HepG2 (cell line): ENCODE results near the gene ACOX3. TPM values are rescaled to one million over a fixed set of nuclear protein-coding genes. Genes with fewer than 3 reads are reported as not detected.

Experiments used
- ATAC-seq: fragments of 200-7000 bp; cut with Tn5 transposase; 3 replicates; pipeline ENCODE4 v1.9.1; 2020; ENCODE audit warnings: mild to moderate bottlenecking, moderate library complexity
- BruUV-seq: library from RNA; stranded (reverse); fragments of 400-500 nt; replicated peaks from 2 replicates; lab custom pipeline; 2021; lab: Mats Ljungman, UMichigan
- CTCF ChIA-PET: fragments of 300-600 bp; formaldehyde crosslinking; extraction: SDS; loops from one replicate; lab custom pipeline; 2021; ENCODE audit warnings: low total read pairs, inconsistent platforms, low intra/inter-chr PET ratio; lab: Yijun Ruan, JAX
- POLR2A ChIA-PET: fragments of 350-600 bp; sonication (Branson Sonifier 250); formaldehyde crosslinking; loops from one replicate; lab custom pipeline; 2020; ENCODE audit warnings: antibody characterized with exemption, inconsistent platforms; lab: Yijun Ruan, JAX
- DNase-seq: peaks from one replicate; pipeline ENCODE4 v3.0.0-alpha.2; 2015; ENCODE audit warnings: low spot score
- FAIRE-seq: peaks from 3 replicates; lab custom pipeline; 2011; peaks lifted over from hg19 to GRCh38; lab: Jason Lieb, UNC
- H2AFZ ChIP-seq: one replicate; pipeline ENCODE4 v1.6.1; 2011; ENCODE audit warnings: low read length, inconsistent platforms
- H3K27ac ChIP-seq: fragments of 300-600 bp; 3 replicates; pipeline ENCODE4 v1.8.0; 2011; ENCODE audit warnings: mixed run types, mild to moderate bottlenecking, mixed read lengths, low read length, inconsistent platforms; ENCODE audit not compliant: insufficient read depth; ENCODE audit errors: extremely low read length
- H3K27me3 ChIP-seq, 2 experiments: fragments of 200-600 bp in 1 of 2; 2 replicates in 1 of 2; 3 replicates in 1 of 2; pipeline versions ENCODE4 v1.6.0 to v1.8.0; 2011; ENCODE audit warnings: low read length in 2 of 2, mild to moderate bottlenecking in 2 of 2, moderate library complexity in 2 of 2, inconsistent platforms in 1 of 2; ENCODE audit not compliant: insufficient read depth in 2 of 2, control insufficient read depth in 1 of 2
- H3K36me3 ChIP-seq, 2 experiments: fragments of 200-600 bp in 1 of 2; replicated peaks in 1 of 2; 2 replicates in 1 of 2; 3 replicates in 1 of 2; pipeline versions ENCODE4 v1.5.1 to v1.8.0; 2011; ENCODE audit warnings: low read length in 2 of 2, inconsistent platforms in 1 of 2; ENCODE audit not compliant: insufficient read depth in 2 of 2, control insufficient read depth in 1 of 2
- H3K4me1 ChIP-seq: 2 replicates; pipeline ENCODE4 v1.5.1; 2012; ENCODE audit warnings: low read length, inconsistent platforms; ENCODE audit not compliant: insufficient read depth
- H3K4me2 ChIP-seq: 2 replicates; pipeline ENCODE4 v1.6.0; 2011; ENCODE audit warnings: low read depth, low read length, inconsistent platforms
- H3K4me3 ChIP-seq, 3 experiments: fragments of 200-600 bp in 1 of 3; sonication (generic), shearing (Covaris generic) in 1 of 3; replicated peaks in 1 of 3; 2 replicates each; pipeline ENCODE4 v1.5.1; 2011 to 2016; ENCODE audit warnings: low read length in 3 of 3, inconsistent platforms in 2 of 3, low read depth in 2 of 3, mild to moderate bottlenecking in 2 of 3, control low read depth in 1 of 3, mixed read lengths in 1 of 3; ENCODE audit not compliant: insufficient read depth in 1 of 3
- H3K79me2 ChIP-seq: one replicate; pipeline ENCODE4 v1.6.1; 2011; ENCODE audit warnings: low read length, inconsistent platforms; ENCODE audit not compliant: insufficient read depth
- H3K9ac ChIP-seq: 2 replicates; pipeline ENCODE4 v1.6.0; 2011; ENCODE audit warnings: mild to moderate bottlenecking, low read depth, low read length, inconsistent platforms; ENCODE audit not compliant: insufficient read depth
- H3K9me3 ChIP-seq: 2 replicates; pipeline ENCODE4 v1.5.1; 2012; ENCODE audit warnings: mild to moderate bottlenecking, low read length
- H4K20me1 ChIP-seq: 2 replicates; pipeline ENCODE4 v1.6.0; 2011; ENCODE audit warnings: inconsistent platforms, mild to moderate bottlenecking, low read length, moderate library complexity; ENCODE audit not compliant: insufficient read depth
- AHR ChIP-seq: IDR thresholded peaks from 2 replicates; pipeline ENCODE4 v1.6.1; 2018; ENCODE audit warnings: missing genetic modification reagents, missing compliant biosample characterization
- CENPT ChIP-seq: sonication (generic); formaldehyde crosslinking; IDR thresholded peaks from 2 replicates; pipeline ENCODE4 v1.8.0; 2022; ENCODE audit warnings: low read depth, mild to moderate bottlenecking, moderate library complexity, missing genetic modification reagents
- HOXD1 ChIP-seq: sonication (generic); formaldehyde crosslinking; IDR thresholded peaks from 2 replicates; pipeline ENCODE4 v1.5.0; 2020; ENCODE audit warnings: missing genetic modification reagents
- KLF13 ChIP-seq: sonication (generic); formaldehyde crosslinking; IDR thresholded peaks from 2 replicates; pipeline ENCODE4 v1.4.0; 2020; ENCODE audit warnings: mild to moderate bottlenecking, missing genetic modification reagents
- MIER2 ChIP-seq: IDR thresholded peaks from 2 replicates; pipeline ENCODE4 v1.6.1; 2016; ENCODE audit warnings: missing biosample characterization, missing genetic modification reagents
- NBN ChIP-seq: fragments of 450-650 bp; conservative IDR thresholded peaks from 2 replicates; pipeline ENCODE4 v1.6.1; 2017
- NFKB2 ChIP-seq: sonication (generic); formaldehyde crosslinking; IDR thresholded peaks from 2 replicates; pipeline ENCODE4 v1.4.0; 2020; ENCODE audit warnings: missing genetic modification reagents, borderline replicate concordance
- NFYC ChIP-seq: IDR thresholded peaks from 2 replicates; pipeline ENCODE4 v1.6.1; 2016; ENCODE audit warnings: missing genetic modification reagents, missing compliant biosample characterization
- NR1H2 ChIP-seq: sonication (generic); formaldehyde crosslinking; IDR thresholded peaks from 2 replicates; pipeline ENCODE4 v1.8.1; 2022; ENCODE audit warnings: low read depth, missing genetic modification reagents, borderline replicate concordance
- PCBP2 ChIP-seq: fragments of 200-400 bp; formaldehyde crosslinking; optimal IDR thresholded peaks from 2 replicates; pipeline ENCODE3; 2018; ENCODE audit warnings: low read length, low read depth; ENCODE audit not compliant: poor library complexity, severe bottlenecking
- POGZ ChIP-seq: sonication (generic); formaldehyde crosslinking; IDR thresholded peaks from 2 replicates; pipeline ENCODE4 v1.4.0; 2020; ENCODE audit warnings: mild to moderate bottlenecking, missing genetic modification reagents
- POLR2AphosphoS2 ChIP-seq: IDR thresholded peaks from 2 replicates; pipeline ENCODE4 v1.6.1; 2011; ENCODE audit warnings: low read depth, low read length, improper control_type of control experiment
- TCF7 ChIP-seq: sonication (generic); IDR thresholded peaks from 2 replicates; pipeline ENCODE4 v1.6.1; 2016; ENCODE audit warnings: antibody characterized with exemption, low read depth
- ZNF335 ChIP-seq: sonication (generic); formaldehyde crosslinking; IDR thresholded peaks from 2 replicates; pipeline ENCODE4 v1.4.0; 2020; ENCODE audit warnings: missing genetic modification reagents
- ZNF354B ChIP-seq: sonication (generic); formaldehyde crosslinking; IDR thresholded peaks from 2 replicates; pipeline ENCODE4 v1.8.0; 2022; ENCODE audit warnings: mild to moderate bottlenecking, missing genetic modification reagents
- ZNF672 ChIP-seq: sonication (generic); formaldehyde crosslinking; IDR thresholded peaks from 2 replicates; pipeline ENCODE4 v1.8.1; 2022; ENCODE audit warnings: missing genetic modification reagents
- ZNF703 ChIP-seq: sonication (generic); formaldehyde crosslinking; IDR thresholded peaks from 2 replicates; pipeline ENCODE4 v1.5.1; 2020; ENCODE audit warnings: missing genetic modification reagents, mild to moderate bottlenecking, moderate library complexity, borderline replicate concordance
- ZNF777 ChIP-seq: sonication (generic); formaldehyde crosslinking; IDR thresholded peaks from 2 replicates; pipeline ENCODE4 v1.4.0; 2020; ENCODE audit warnings: missing genetic modification reagents
- ZNF792 ChIP-seq: IDR thresholded peaks from 2 replicates; pipeline ENCODE4 v1.6.1; 2016
- WGBS: methylation state at CpG from one replicate; pipeline ENCODE4 v1.1.6; 2017; ENCODE audit warnings: low lambda C conversion rate; 5-methylcytosine and 5-hydroxymethylcytosine counted together
- in situ Hi-C: cut with HindIII; loops from 2 replicates; pipeline ENCODE4 v1.10.0; 2017; ENCODE audit warnings: low pct_unique_long_range_greater_than_20kb; ENCODE audit not compliant: extremely low pct_ligation_motif_present
- intact Hi-C: fragments of 100-400 bp; cut with micrococcal nuclease; formaldehyde crosslinking; loops from one replicate; pipeline ENCODE4 v1.10.0; 2022; ENCODE audit not compliant: unreplicated experiment
- polyA plus RNA-seq, 8 experiments: library from polyadenylated mRNA; depleted of rRNA in 3 of 8; stranded (reverse) in 7 of 8; unstranded in 1 of 8; fragments of >200 nt; fragmentation: Illumina TruSeq in 4 of 8; extraction: Trizol in 4 of 8; gene quantifications; 2 replicates each; pipeline versions ENCODE4 v1.2.1 to v1.2.3, GENCODE V29; 2011 to 2016; ENCODE audit warnings: low read depth in 4 of 8, missing spikeins in 1 of 8, mixed read lengths in 1 of 8; ENCODE audit not compliant: insufficient read depth in 1 of 8
- total RNA-seq, 5 experiments: library from RNA; depleted of rRNA; stranded (reverse); fragments of >200 nt; fragmentation: Illumina TruSeq; extraction: Trizol; gene quantifications; 2 replicates each; pipeline ENCODE4 v1.2.3, GENCODE V29; 2016; ENCODE audit warnings: low read depth in 1 of 5
- TF ChIP-seq, protein P1 (sequence below): sonication (generic); formaldehyde crosslinking; IDR thresholded peaks from 2 replicates; pipeline ENCODE4 v1.5.0; 2020; ENCODE audit warnings: mild to moderate bottlenecking, missing genetic modification reagents, moderate library complexity

ACOX3 gene
- total and polyA plus RNA-seq, 2 of the 13 experiments (the other 11 are each of a cell fraction or from before 2014, with no cell fraction given), result 4.2 to 17.8 TPM

GRCh38 chr4:8359193-8359592, 81.3 kb downstream of the ACOX3 start (continued):
- TF ChIP-seq, protein P1, sequence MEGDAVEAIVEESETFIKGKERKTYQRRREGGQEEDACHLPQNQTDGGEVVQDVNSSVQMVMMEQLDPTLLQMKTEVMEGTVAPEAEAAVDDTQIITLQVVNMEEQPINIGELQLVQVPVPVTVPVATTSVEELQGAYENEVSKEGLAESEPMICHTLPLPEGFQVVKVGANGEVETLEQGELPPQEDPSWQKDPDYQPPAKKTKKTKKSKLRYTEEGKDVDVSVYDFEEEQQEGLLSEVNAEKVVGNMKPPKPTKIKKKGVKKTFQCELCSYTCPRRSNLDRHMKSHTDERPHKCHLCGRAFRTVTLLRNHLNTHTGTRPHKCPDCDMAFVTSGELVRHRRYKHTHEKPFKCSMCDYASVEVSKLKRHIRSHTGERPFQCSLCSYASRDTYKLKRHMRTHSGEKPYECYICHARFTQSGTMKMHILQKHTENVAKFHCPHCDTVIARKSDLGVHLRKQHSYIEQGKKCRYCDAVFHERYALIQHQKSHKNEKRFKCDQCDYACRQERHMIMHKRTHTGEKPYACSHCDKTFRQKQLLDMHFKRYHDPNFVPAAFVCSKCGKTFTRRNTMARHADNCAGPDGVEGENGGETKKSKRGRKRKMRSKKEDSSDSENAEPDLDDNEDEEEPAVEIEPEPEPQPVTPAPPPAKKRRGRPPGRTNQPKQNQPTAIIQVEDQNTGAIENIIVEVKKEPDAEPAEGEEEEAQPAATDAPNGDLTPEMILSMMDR (CRISPR knock-in tag), result no peak
- TF ChIP-seq CENPT, result no peak

- 48% methylated on average over 8 of the region's 8 CpGs for WGBS
- no peaks in the 10 kb centered on the region; the same call in 1 of the 2 replicates for H4K20me1 ChIP-seq
- TF ChIP-seq ZNF792 (no peak), AHR (CRISPR knock-in tag) (no peak), ZNF335 (no peak), ZNF777 (no peak), NFKB2 (CRISPR knock-in tag) (no peak), ZNF354B (CRISPR knock-in tag) (no peak), PCBP2 (no peak), ZNF703 (no peak), POGZ (no peak), KLF13 (CRISPR knock-in tag) (no peak), HOXD1 (no peak), POLR2AphosphoS2 (no peak), NFYC (CRISPR knock-in tag) (no peak), NR1H2 (CRISPR knock-in tag) (no peak), ZNF672 (CRISPR knock-in tag) (no peak), MIER2 (CRISPR knock-in tag) (no peak), TCF7 (no peak), NBN (no peak)
- BruUV-seq, result no TSS peak
- H3K4me3 ChIP-seq, result no peak overlapping the region
- in situ Hi-C loops, result no loop called here
- no peak for FAIRE-seq
- ATAC-seq, result no peak
- intact Hi-C loops, result no loop called here
- CTCF ChIA-PET, result no interaction called here
- H3K79me2 ChIP-seq, result no peaks in the 10 kb centered on the region
- no peak for DNase-seq
- H2AFZ ChIP-seq, result no peak overlapping the region
- peaks cover 0 to 6% of the 10 kb centered on the region in 2 experiments; a peak in 2 of 5 replicates for H3K27me3 ChIP-seq
- H3K9me3 ChIP-seq, result no peaks in the 10 kb centered on the region
- POLR2A ChIA-PET, result no interaction called here
- H3K27ac ChIP-seq, result no peak overlapping the region
- H3K36me3 ChIP-seq, result no peaks in the 10 kb centered on the region
- no peak overlapping the region for H3K4me2 ChIP-seq
- no peak overlapping the region for H3K9ac ChIP-seq
- peaks cover 12% of the 10 kb centered on the region for H3K4me1 ChIP-seq
Observed at GRCh38 chr4:8356856-8357255, 83.7 kb downstream of the ACOX3 start.
